Loucy (cell line): ENCODE data around the gene TRABD2B.

Source experiments
- H2AFZ ChIP-seq: fragments of 200-600 bp; sonication (generic); 2 replicates; pipeline ENCODE4 v1.6.0; 2016; ENCODE audit warnings: antibody characterized with exemption, mild to moderate bottlenecking, low read length, moderate library complexity
- H3F3A ChIP-seq: fragments of 200-600 bp; 2 replicates; pipeline ENCODE4 v1.6.0; 2016; ENCODE audit warnings: antibody characterized with exemption, low read depth, mild to moderate bottlenecking
- H3K27me3 ChIP-seq: fragments of 200-600 bp; sonication (generic); 2 replicates; pipeline ENCODE4 v1.6.1; 2014; ENCODE audit warnings: low read length, mild to moderate bottlenecking; ENCODE audit not compliant: insufficient read depth, poor library complexity, severe bottlenecking
- H3K36me3 ChIP-seq: fragments of 200-600 bp; sonication (generic); 2 replicates; pipeline ENCODE4 v1.6.1; 2016; ENCODE audit warnings: low read length; ENCODE audit not compliant: insufficient read depth
- H3K4me1 ChIP-seq: fragments of 200-600 bp; sonication (generic); 2 replicates; pipeline ENCODE4 v1.5.1; 2014; ENCODE audit warnings: low read length, mild to moderate bottlenecking; ENCODE audit not compliant: insufficient read depth, poor library complexity, severe bottlenecking
- H3K4me2 ChIP-seq: fragments of 200-600 bp; sonication (generic); 2 replicates; pipeline ENCODE4 v1.6.0; 2014; ENCODE audit warnings: antibody characterized with exemption, low read length, low read depth, mild to moderate bottlenecking; ENCODE audit not compliant: poor library complexity, severe bottlenecking
- H3K4me3 ChIP-seq: fragments of 200-600 bp; sonication (generic); 2 replicates; pipeline ENCODE4 v1.5.1; 2014; ENCODE audit warnings: low read length, mild to moderate bottlenecking, mixed read lengths; ENCODE audit not compliant: poor library complexity, severe bottlenecking
- H3K79me2 ChIP-seq: fragments of 200-600 bp; sonication (generic); 2 replicates; pipeline ENCODE4 v1.6.1; 2014; ENCODE audit warnings: low read length; ENCODE audit not compliant: insufficient read depth
- H3K9ac ChIP-seq: fragments of 200-600 bp; sonication (generic); 2 replicates; pipeline ENCODE4 v1.6.0; 2014; ENCODE audit warnings: mild to moderate bottlenecking, low read depth, low read length, moderate library complexity; ENCODE audit not compliant: poor library complexity, severe bottlenecking
- H3K9me2 ChIP-seq: fragments of 200-600 bp; sonication (generic); replicated peaks from 2 replicates; pipeline ENCODE4 v1.6.1; 2016; ENCODE audit warnings: low read depth, low read length, mixed read lengths
- H3K9me3 ChIP-seq: fragments of 200-600 bp; sonication (generic); 2 replicates; pipeline ENCODE4 v1.6.1; 2014; ENCODE audit warnings: mild to moderate bottlenecking, antibody characterized with exemption, low read length, low read depth; ENCODE audit not compliant: insufficient read depth
- H4K20me1 ChIP-seq: fragments of 200-600 bp; sonication (generic); 2 replicates; pipeline ENCODE4 v1.6.0; 2014; ENCODE audit warnings: antibody characterized with exemption, low read length, mild to moderate bottlenecking; ENCODE audit not compliant: insufficient read depth, poor library complexity, severe bottlenecking
- CTCF ChIP-seq: fragments of 200-600 bp; sonication (generic); conservative IDR thresholded peaks from 2 replicates; pipeline ENCODE4 v1.5.1; 2014; ENCODE audit warnings: mild to moderate bottlenecking, antibody characterized with exemption, low read length
- EZH2phosphoT487 ChIP-seq: fragments of 200-600 bp; IDR thresholded peaks from 2 replicates; pipeline ENCODE4 v1.6.1; 2018; ENCODE audit warnings: antibody characterized with exemption, mild to moderate bottlenecking, moderate library complexity, borderline replicate concordance

Gene TRABD2B

GRCh38 chr1:48013270-48013669, 16.1 kb upstream of the TRABD2B start:
- H3K4me1 ChIP-seq: no peaks in the 10 kb centered on the region
- H3K4me2 ChIP-seq: no peak overlapping the region
- H4K20me1 ChIP-seq: no peaks in the 10 kb centered on the region
- no peaks in the 10 kb centered on the region for H3K36me3 ChIP-seq
- H3K27me3 ChIP-seq: no peaks in the 10 kb centered on the region
- H3K79me2 ChIP-seq: no peaks in the 10 kb centered on the region
- no peak overlapping the region for H2AFZ ChIP-seq
- H3K9me3 ChIP-seq: no peaks in the 10 kb centered on the region
- no peak overlapping the region for H3K9ac ChIP-seq
- no peaks in the 10 kb centered on the region for H3F3A ChIP-seq
- H3K4me3 ChIP-seq: no peak overlapping the region
- TF ChIP-seq EZH2phosphoT487: no peak
- TF ChIP-seq CTCF: no peak
- no peaks in the 10 kb centered on the region for H3K9me2 ChIP-seq

DNA sequence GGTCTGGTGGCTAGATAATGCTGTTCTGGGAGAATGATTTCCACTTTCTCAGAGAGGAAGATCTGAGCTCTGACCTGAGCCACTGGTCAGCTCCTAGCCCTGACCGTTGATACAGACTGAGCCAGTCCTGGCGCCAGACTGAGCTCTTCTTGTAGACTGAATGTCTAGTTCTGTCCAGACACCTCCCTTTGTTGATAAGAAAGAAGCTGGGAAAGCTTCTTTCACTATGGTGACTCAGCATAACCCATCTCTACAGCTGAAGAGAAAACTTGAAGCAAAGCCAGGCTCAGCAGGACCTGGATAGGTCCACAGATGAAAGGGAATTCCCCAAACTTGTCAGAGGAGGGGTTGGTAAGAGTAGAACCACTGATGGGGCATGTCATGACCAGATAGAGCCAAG, 9.9 kb upstream of the TRABD2B start:
- TF ChIP-seq EZH2phosphoT487 (no peak), CTCF (no peak)
- Histone ChIP-seq H3K27me3 (no peaks in the 10 kb centered on the region), H3K4me3 (no peak overlapping the region), H3K36me3 (no peaks in the 10 kb centered on the region), H3K4me1 (no peaks in the 10 kb centered on the region), H4K20me1 (no peaks in the 10 kb centered on the region), H3K9ac (no peak overlapping the region), H2AFZ (no peak overlapping the region), H3K4me2 (no peak overlapping the region), H3K9me2 (no peaks in the 10 kb centered on the region), H3K79me2 (no peaks in the 10 kb centered on the region), H3K9me3 (no peaks in the 10 kb centered on the region), H3F3A (no peaks in the 10 kb centered on the region)

DNA sequence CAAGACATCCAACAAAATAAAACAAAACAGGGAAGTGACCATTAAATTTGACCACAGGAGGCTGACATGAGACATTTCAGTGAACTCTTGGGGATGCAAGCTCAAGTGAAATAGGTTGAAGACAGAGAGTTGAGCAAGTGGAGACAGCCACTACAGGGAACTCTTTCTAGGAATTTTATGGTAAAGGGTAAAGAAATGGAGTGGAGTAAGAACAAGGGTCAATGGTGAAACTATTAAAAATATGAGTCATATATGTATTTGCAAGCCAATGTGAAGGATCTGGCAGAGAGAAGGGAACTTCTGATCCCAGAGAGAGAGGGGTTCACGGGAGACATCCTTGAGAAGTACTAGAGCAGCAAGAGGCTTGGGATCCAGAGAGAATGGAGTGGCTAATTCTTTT, 9.1 kb upstream of the TRABD2B start:
- H3K36me3 ChIP-seq: no peaks in the 10 kb centered on the region
- H3K9me3 ChIP-seq: no peaks in the 10 kb centered on the region
- H3K9ac ChIP-seq: no peak overlapping the region
- H3K79me2 ChIP-seq: no peaks in the 10 kb centered on the region
- TF ChIP-seq EZH2phosphoT487 (no peak), CTCF (no peak)
- no peak overlapping the region for H2AFZ ChIP-seq
- no peaks in the 10 kb centered on the region for H3K27me3 ChIP-seq
- H3K4me2 ChIP-seq: no peak overlapping the region
- H4K20me1 ChIP-seq: no peaks in the 10 kb centered on the region
- H3F3A ChIP-seq: no peaks in the 10 kb centered on the region
- H3K9me2 ChIP-seq: no peaks in the 10 kb centered on the region
- no peaks in the 10 kb centered on the region for H3K4me1 ChIP-seq
- no peak overlapping the region for H3K4me3 ChIP-seq
